Activated CD4-positive, alpha-beta T cell treated with anti-CD3 and anti-CD28 coated beads, Interleukin-2, amount 10 ng/mL, durations not matched to agents 24 days and 14 days (primary cell): Measurements from ENCODE around the gene KRT5. TPM values are rescaled to one million over a fixed set of nuclear protein-coding genes. Genes with fewer than 3 reads are reported as not detected.

Experiments used
- DNase-seq: peaks from one replicate; pipeline ENCODE4 v3.0.0; 2022
- H3K27ac Mint-ChIP-seq: one replicate; pipeline ENCODE4 v1.8.0; 2022; ENCODE audit warnings: mild to moderate bottlenecking, mixed read lengths
- H3K27me3 Mint-ChIP-seq: one replicate; pipeline ENCODE4 v1.8.0; 2022; ENCODE audit warnings: mixed read lengths
- H3K36me3 Mint-ChIP-seq: one replicate; pipeline ENCODE4 v1.8.0; 2022; ENCODE audit warnings: low read depth, mild to moderate bottlenecking, mixed read lengths
- H3K4me1 Mint-ChIP-seq: one replicate; pipeline ENCODE4 v1.8.0; 2021; ENCODE audit warnings: mixed read lengths
- H3K4me3 Mint-ChIP-seq: one replicate; pipeline ENCODE4 v1.8.0; 2022; ENCODE audit warnings: mild to moderate bottlenecking, moderate library complexity, mixed read lengths
- H3K9me3 Mint-ChIP-seq: one replicate; pipeline ENCODE4 v1.8.0; 2021; ENCODE audit warnings: mixed read lengths
- intact Hi-C: fragments of 100-400 bp; cut with micrococcal nuclease; formaldehyde crosslinking; loops from one replicate; pipeline ENCODE4 v1.15.1; 2023
- total RNA-seq: library from RNA; stranded (reverse); gene quantifications from 2 replicates; pipeline ENCODE4 v1.2.3, GENCODE V29; 2022

Gene KRT5
- total RNA-seq, result not detected in 2 replicates

- no peak within 1 kb of the TSS for H3K4me3 Mint-ChIP-seq
- no peaks in the 10 kb centered on the region for H3K36me3 Mint-ChIP-seq
- no peak within 1 kb of the TSS for H3K27ac Mint-ChIP-seq
- no peaks in the 10 kb centered on the region for H3K4me1 Mint-ChIP-seq
- H3K9me3 Mint-ChIP-seq, result no peaks in the 10 kb centered on the region
- no peak for DNase-seq
- intact Hi-C loops, result no loop called here
- H3K27me3 Mint-ChIP-seq, result peaks cover 5% of the 10 kb centered on the region
Measured at GRCh38 chr12:52519826-52520662, at the start of gene KRT5. Gene KRT5, minus strand, starts transcription at chr12:52520394. Its CDS starts 98 bp downstream, at chr12:52520296.

- intact Hi-C loops, result no loop called here
Measured at GRCh38 chr12:52568111-52568510, 47.9 kb upstream of the KRT5 start.

GRCh38 chr12:52566847-52567291 is 46.7 kb upstream of the KRT5 start:
- Mint-ChIP-seq H3K36me3 (no peaks in the 10 kb centered on the region), H3K27me3 (peaks cover 13% of the 10 kb centered on the region), H3K4me3 (no peak overlapping the region), H3K9me3 (no peaks in the 10 kb centered on the region), H3K4me1 (no peaks in the 10 kb centered on the region), H3K27ac (no peak overlapping the region)
- intact Hi-C loops, result no loop called here
- DNase-seq, result no peak

More at GRCh38 chr12:52568111-52568510, 47.9 kb upstream of the KRT5 start:
- Mint-ChIP-seq H3K4me1 (no peaks in the 10 kb centered on the region), H3K4me3 (no peak overlapping the region), H3K9me3 (no peaks in the 10 kb centered on the region), H3K27ac (no peak overlapping the region), H3K36me3 (no peaks in the 10 kb centered on the region), H3K27me3 (peaks cover 13% of the 10 kb centered on the region)
- no peak for DNase-seq

GRCh38 chr12:52564582-52564981 is 44.4 kb upstream of the KRT5 start:
- H3K27me3 Mint-ChIP-seq, result peaks cover 21% of the 10 kb centered on the region
- no peaks in the 10 kb centered on the region for H3K9me3 Mint-ChIP-seq
- no peaks in the 10 kb centered on the region for H3K36me3 Mint-ChIP-seq
- intact Hi-C loops, result no loop called here
- no peak for DNase-seq
- no peak overlapping the region for H3K4me3 Mint-ChIP-seq
- H3K4me1 Mint-ChIP-seq, result no peaks in the 10 kb centered on the region
- H3K27ac Mint-ChIP-seq, result no peak overlapping the region

GRCh38 chr12:52561880-52562449 is 41.8 kb upstream of the KRT5 start:
- H3K4me3 Mint-ChIP-seq, result no peak overlapping the region

GRCh38 chr12:52559979-52560378 is 39.8 kb upstream of the KRT5 start:
- no peak for DNase-seq
- Mint-ChIP-seq H3K4me3 (no peak overlapping the region), H3K27me3 (peaks cover 29% of the 10 kb centered on the region), H3K9me3 (no peaks in the 10 kb centered on the region), H3K4me1 (no peaks in the 10 kb centered on the region), H3K36me3 (no peaks in the 10 kb centered on the region), H3K27ac (no peak overlapping the region)
- intact Hi-C loops, result no loop called here

More at GRCh38 chr12:52561880-52562449, 41.8 kb upstream of the KRT5 start:
- Mint-ChIP-seq H3K27me3 (peaks cover 26% of the 10 kb centered on the region), H3K36me3 (no peaks in the 10 kb centered on the region), H3K4me1 (no peaks in the 10 kb centered on the region), H3K9me3 (no peaks in the 10 kb centered on the region), H3K27ac (no peak overlapping the region)
- intact Hi-C loops, result no loop called here
- DNase-seq, result no peak

GRCh38 chr12:52558781-52559445 is 38.7 kb upstream of the KRT5 start:
- intact Hi-C loops, result no loop called here
- no peaks in the 10 kb centered on the region for H3K9me3 Mint-ChIP-seq
- H3K4me3 Mint-ChIP-seq, result no peak overlapping the region
- no peak overlapping the region for H3K27ac Mint-ChIP-seq
- DNase-seq, result no peak
- H3K4me1 Mint-ChIP-seq, result no peaks in the 10 kb centered on the region
- peaks cover 24% of the 10 kb centered on the region for H3K27me3 Mint-ChIP-seq
- H3K36me3 Mint-ChIP-seq, result no peaks in the 10 kb centered on the region

GRCh38 chr12:52557476-52557875 is 37.3 kb upstream of the KRT5 start:
- intact Hi-C loops, result no loop called here
- H3K27me3 Mint-ChIP-seq, result peaks cover 20% of the 10 kb centered on the region
- no peak for DNase-seq
- H3K9me3 Mint-ChIP-seq, result no peaks in the 10 kb centered on the region
- no peak overlapping the region for H3K4me3 Mint-ChIP-seq
- no peak overlapping the region for H3K27ac Mint-ChIP-seq
- H3K36me3 Mint-ChIP-seq, result no peaks in the 10 kb centered on the region
- no peaks in the 10 kb centered on the region for H3K4me1 Mint-ChIP-seq

GRCh38 chr12:52555577-52555976 is 35.4 kb upstream of the KRT5 start:
- Mint-ChIP-seq H3K36me3 (no peaks in the 10 kb centered on the region), H3K4me3 (no peak overlapping the region), H3K4me1 (no peaks in the 10 kb centered on the region), H3K9me3 (no peaks in the 10 kb centered on the region), H3K27me3 (peaks cover 16% of the 10 kb centered on the region), H3K27ac (no peak overlapping the region)
- DNase-seq, result no peak
- intact Hi-C loops, result no loop called here

- DNase-seq, result no peak
- no peak within 1 kb of the TSS for H3K27ac Mint-ChIP-seq
- intact Hi-C loops, result no loop called here
- H3K36me3 Mint-ChIP-seq, result no peaks in the 10 kb centered on the region
- H3K4me1 Mint-ChIP-seq, result no peaks in the 10 kb centered on the region
- H3K4me3 Mint-ChIP-seq, result no peak within 1 kb of the TSS
- H3K9me3 Mint-ChIP-seq, result no peaks in the 10 kb centered on the region
- peaks cover 9% of the 10 kb centered on the region for H3K27me3 Mint-ChIP-seq
Measured at GRCh38 chr12:52552681-52553195, 32.5 kb upstream of the KRT5 start, which contains the start of gene KRT71. Gene KRT71, minus strand, starts transcription at chr12:52553145. Its CDS starts 68 bp downstream, at chr12:52553077.

- DNase-seq, result no peak
- Mint-ChIP-seq H3K36me3 (no peaks in the 10 kb centered on the region), H3K9me3 (no peaks in the 10 kb centered on the region), H3K4me1 (no peaks in the 10 kb centered on the region), H3K4me3 (no peak overlapping the region), H3K27ac (no peak overlapping the region), H3K27me3 (peaks cover 9% of the 10 kb centered on the region)
- intact Hi-C loops, result no loop called here
Measured at GRCh38 chr12:52552055-52552454, 31.9 kb upstream of the KRT5 start.

- H3K4me3 Mint-ChIP-seq, result no peak overlapping the region
- intact Hi-C loops, result no loop called here
- H3K9me3 Mint-ChIP-seq, result no peaks in the 10 kb centered on the region
- H3K27me3 Mint-ChIP-seq, result peaks cover 8% of the 10 kb centered on the region
- no peaks in the 10 kb centered on the region for H3K4me1 Mint-ChIP-seq
- no peak overlapping the region for H3K27ac Mint-ChIP-seq
- no peaks in the 10 kb centered on the region for H3K36me3 Mint-ChIP-seq
- no peak for DNase-seq
Measured at GRCh38 chr12:52551216-52551865, 31.1 kb upstream of the KRT5 start.

- no peak overlapping the region for H3K27ac Mint-ChIP-seq
- intact Hi-C loops, result no loop called here
Measured at GRCh38 chr12:52546126-52546525, 25.9 kb upstream of the KRT5 start.

More at GRCh38 chr12:52546126-52546525, 25.9 kb upstream of the KRT5 start:
- Mint-ChIP-seq H3K9me3 (no peaks in the 10 kb centered on the region), H3K36me3 (no peaks in the 10 kb centered on the region), H3K4me3 (no peak overlapping the region), H3K27me3 (peaks cover 3% of the 10 kb centered on the region), H3K4me1 (peaks cover 8% of the 10 kb centered on the region)
- DNase-seq, result no peak
